ENCODE data around the gene ZCCHC14. TPM values are rescaled to one million over a fixed set of nuclear protein-coding genes. Genes with fewer than 3 reads are reported as not detected.

The ZCCHC14 gene
- total RNA-seq, 2 experiments from 2014 or later = 16.4 to 18.3 TPM

DNA sequence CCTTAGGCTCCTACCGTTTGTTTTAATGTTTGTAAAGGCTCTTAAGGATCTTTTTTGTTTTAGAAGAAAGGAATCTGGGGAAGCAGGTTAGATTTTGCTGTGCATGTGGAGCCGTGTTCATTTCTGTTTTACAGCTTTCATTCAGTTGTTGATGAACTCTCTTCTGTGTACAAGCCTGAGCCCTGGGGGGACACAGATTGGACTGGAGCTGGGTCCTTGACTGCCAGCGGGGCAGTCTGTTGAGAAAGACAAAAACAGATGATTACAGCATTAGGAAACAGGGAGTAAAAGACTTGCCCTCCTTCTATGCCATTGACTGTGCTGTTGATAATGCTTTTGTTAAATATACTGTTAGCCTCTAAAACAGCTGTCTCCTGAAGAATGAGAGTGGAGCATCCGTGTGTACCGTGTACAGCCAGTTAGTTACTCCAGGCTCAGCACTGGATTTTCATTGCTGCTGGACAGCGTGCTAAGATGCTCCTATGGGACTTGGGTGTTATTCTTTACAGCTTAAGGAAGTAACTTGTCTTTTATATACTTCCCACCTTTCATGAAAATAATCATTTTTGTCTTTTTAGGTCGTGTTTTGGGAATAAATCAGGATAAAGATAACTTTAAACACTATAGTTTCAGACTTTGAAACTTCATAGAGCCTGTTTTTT is 97.5 kb downstream of the ZCCHC14 start:
- Mint-ChIP-seq H3K27ac (peak overlapping the region; percentile 24), H3K27me3 (no peaks in the 10 kb centered on the region), H3K9me3 (no peaks in the 10 kb centered on the region), H3K4me3 (peak overlapping the region; percentile 51), H3K4me1 (ENCODE audit: low read depth) (peaks cover 44% of the 10 kb centered on the region), H3K36me3 (ENCODE audit: low read depth) (peaks cover 51% of the 10 kb centered on the region)
- no peak for DNase-seq
- Histone ChIP-seq H3K9me3 (ENCODE audit: control insufficient read depth in 1 of 2, insufficient read depth in 1 of 2, low read length in 2 of 2) (no peaks in the 10 kb centered on the region), H3K4me1 (ENCODE audit: insufficient read depth, low read length) (peaks cover 35% of the 10 kb centered on the region), H3K27me3 (ENCODE audit: control insufficient read depth in 1 of 2, insufficient read depth in 2 of 2, low read length in 2 of 2) (no peaks in the 10 kb centered on the region), H3K27ac (ENCODE audit: low read depth in 1 of 2, low read length in 2 of 2) (no peak overlapping the region), H3K4me3 (ENCODE audit: low read length) (no peak overlapping the region), H3K36me3 (ENCODE audit: insufficient read depth, low read length) (peaks cover 21% of the 10 kb centered on the region)
- intact Hi-C loops (cut with DNase I, micrococcal nuclease) = loop anchor here (2.0 to 5.0 kb wide), 3 partner anchors 71 to 242 kb away; partner anchors contain the start of gene C16orf95 (in 1 of the 2)
- no peak for ATAC-seq (ENCODE audit: poor library complexity)
- TF ChIP-seq, protein P1, sequence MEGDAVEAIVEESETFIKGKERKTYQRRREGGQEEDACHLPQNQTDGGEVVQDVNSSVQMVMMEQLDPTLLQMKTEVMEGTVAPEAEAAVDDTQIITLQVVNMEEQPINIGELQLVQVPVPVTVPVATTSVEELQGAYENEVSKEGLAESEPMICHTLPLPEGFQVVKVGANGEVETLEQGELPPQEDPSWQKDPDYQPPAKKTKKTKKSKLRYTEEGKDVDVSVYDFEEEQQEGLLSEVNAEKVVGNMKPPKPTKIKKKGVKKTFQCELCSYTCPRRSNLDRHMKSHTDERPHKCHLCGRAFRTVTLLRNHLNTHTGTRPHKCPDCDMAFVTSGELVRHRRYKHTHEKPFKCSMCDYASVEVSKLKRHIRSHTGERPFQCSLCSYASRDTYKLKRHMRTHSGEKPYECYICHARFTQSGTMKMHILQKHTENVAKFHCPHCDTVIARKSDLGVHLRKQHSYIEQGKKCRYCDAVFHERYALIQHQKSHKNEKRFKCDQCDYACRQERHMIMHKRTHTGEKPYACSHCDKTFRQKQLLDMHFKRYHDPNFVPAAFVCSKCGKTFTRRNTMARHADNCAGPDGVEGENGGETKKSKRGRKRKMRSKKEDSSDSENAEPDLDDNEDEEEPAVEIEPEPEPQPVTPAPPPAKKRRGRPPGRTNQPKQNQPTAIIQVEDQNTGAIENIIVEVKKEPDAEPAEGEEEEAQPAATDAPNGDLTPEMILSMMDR (IDR thresholded peaks at IDR 0.05) = no peak
- POLR2A ChIA-PET = interaction anchor here (1.3 to 5.4 kb wide), 2 partner anchors 12 to 78 kb away, joined by 6 to 99 read pairs; partner anchors contain the start of genes C16orf95 and FBXO31
- CTCF ChIA-PET = interaction anchor here (0.8 to 2.1 kb wide), 2 partner anchors 12 to 370 kb away, joined by 3 to 36 read pairs; partner anchors contain the start of genes FBXO31 and KLHDC4

DNA sequence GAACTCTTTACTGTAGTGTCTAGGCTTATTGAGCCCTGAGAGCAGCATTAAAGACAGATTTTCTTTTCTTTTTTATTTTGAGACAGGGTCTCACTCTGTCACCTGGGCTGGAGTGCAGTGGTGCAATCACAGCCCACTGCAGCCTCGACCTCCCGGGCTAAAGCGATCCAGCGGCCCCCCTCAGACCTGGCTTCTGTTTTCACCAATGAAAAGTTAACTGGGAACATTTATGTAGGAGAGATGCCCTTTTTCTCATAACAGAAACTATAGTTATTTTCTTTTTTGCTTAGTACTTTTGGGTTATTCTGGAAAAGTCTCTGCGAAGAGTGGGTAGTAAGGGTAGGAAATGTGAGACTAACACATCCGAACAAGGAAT is 99.2 kb downstream of the ZCCHC14 start:
- H3K27me3 Mint-ChIP-seq = no peaks in the 10 kb centered on the region
- ATAC-seq (ENCODE audit: poor library complexity) = no peak
- TF ChIP-seq, protein P1 (IDR thresholded peaks at IDR 0.05) = no peak
- H3K4me1 ChIP-seq (ENCODE audit: insufficient read depth, low read length) = peaks cover 35% of the 10 kb centered on the region
- peaks cover 36% of the 10 kb centered on the region for H3K36me3 Mint-ChIP-seq (ENCODE audit: low read depth)
- H3K27ac ChIP-seq (ENCODE audit: low read depth in 1 of 2, low read length in 2 of 2) = peak overlapping the region in 1 of 2 donors; percentile 57
- H3K4me3 ChIP-seq (ENCODE audit: low read length) = peak overlapping the region; percentile 84
- H3K9me3 Mint-ChIP-seq = no peaks in the 10 kb centered on the region
- ChIA-PET POLR2A (interaction anchor here (0.6 to 5.4 kb wide), 4 partner anchors 11 to 372 kb away, joined by 3 to 99 read pairs (median 7); partner anchors contain the start of genes C16orf95, FBXO31 and KLHDC4), CTCF (interaction anchor here (0.8 to 2.1 kb wide), 3 partner anchors 8 to 243 kb away, joined by 3 to 36 read pairs (median 4); partner anchors contain the start of gene FBXO31)
- intact Hi-C loops (cut with DNase I, micrococcal nuclease) = loop anchor here (1.0 to 5.0 kb wide), 6 partner anchors 69 to 559 kb away; partner anchors contain the start of genes BANP (in 1 of the 2), C16orf95 (in 1 of the 2), KLHDC4 (in 1 of the 2) and ZCCHC14 (in 1 of the 2)
- H3K4me3 Mint-ChIP-seq = peak overlapping the region; percentile 95
- H3K4me1 Mint-ChIP-seq (ENCODE audit: low read depth) = peaks cover 50% of the 10 kb centered on the region
- H3K27ac Mint-ChIP-seq = peak overlapping the region; percentile 90
- no peaks in the 10 kb centered on the region for H3K9me3 ChIP-seq (ENCODE audit: control insufficient read depth in 1 of 2, insufficient read depth in 1 of 2, low read length in 2 of 2)
- H3K27me3 ChIP-seq (ENCODE audit: control insufficient read depth in 1 of 2, insufficient read depth in 2 of 2, low read length in 2 of 2) = no peaks in the 10 kb centered on the region
- peaks cover 11% of the 10 kb centered on the region for H3K36me3 ChIP-seq (ENCODE audit: insufficient read depth, low read length)
- no peak for DNase-seq

DNA sequence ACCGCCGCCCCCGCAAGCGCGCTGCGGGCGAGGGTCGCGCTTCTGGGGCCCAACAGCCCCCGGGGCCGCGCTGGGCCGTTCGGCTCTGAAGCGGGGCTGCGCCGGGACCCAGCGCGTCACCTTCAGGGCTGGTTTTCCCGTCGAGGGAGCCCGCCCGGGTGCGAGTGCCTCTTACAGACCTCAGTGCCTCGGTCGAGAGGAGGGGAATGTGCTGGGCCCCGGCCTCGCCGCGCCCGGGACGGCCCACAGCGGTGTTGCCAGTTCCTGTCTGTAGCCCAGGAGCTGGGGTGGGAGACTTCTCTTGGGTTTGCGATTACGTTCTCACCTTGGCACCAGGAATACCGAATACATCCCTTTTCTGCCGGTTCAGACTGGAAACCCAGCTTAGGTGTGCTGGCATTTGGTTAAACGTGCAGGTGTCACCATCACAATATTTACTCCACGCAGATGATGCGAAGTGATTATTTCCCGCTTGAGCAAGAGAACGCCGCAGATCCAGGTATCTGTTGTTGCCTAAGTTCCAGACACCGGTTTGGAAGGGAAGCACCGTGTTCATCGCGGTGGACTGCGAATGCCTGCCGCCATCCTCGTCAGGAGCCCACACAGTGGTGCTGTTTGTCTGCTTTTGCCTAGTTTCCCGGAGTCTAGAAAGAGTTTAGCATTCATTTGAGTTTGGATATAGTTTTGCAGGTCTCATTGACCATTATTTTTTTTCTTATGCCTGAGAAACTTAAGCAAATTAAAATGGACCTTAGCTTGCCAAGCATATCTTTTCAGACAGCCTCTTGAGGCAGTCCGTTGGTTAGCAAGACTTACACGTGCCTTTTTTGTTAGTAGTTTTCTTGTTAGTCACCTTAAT is 99.8 kb downstream of the ZCCHC14 start:
- peaks cover 53% of the 10 kb centered on the region for H3K4me1 Mint-ChIP-seq (ENCODE audit: low read depth)
- H3K4me3 ChIP-seq (ENCODE audit: low read length) = peak overlapping the region; percentile 84
- H3K9me3 ChIP-seq (ENCODE audit: control insufficient read depth in 1 of 2, insufficient read depth in 1 of 2, low read length in 2 of 2) = no peaks in the 10 kb centered on the region
- peaks cover 41% of the 10 kb centered on the region for H3K4me1 ChIP-seq (ENCODE audit: insufficient read depth, low read length)
- ATAC-seq (ENCODE audit: poor library complexity) = no peak
- no peaks in the 10 kb centered on the region for H3K9me3 Mint-ChIP-seq
- ChIA-PET CTCF (interaction anchor here (0.8 kb wide), 1 partner anchor 243 kb away, joined by 3 read pairs; no protein-coding TSS in a partner anchor), POLR2A (interaction anchor here (0.6 to 5.4 kb wide), 5 partner anchors 10 to 373 kb away, joined by 3 to 99 read pairs (median 6); partner anchors contain the start of genes C16orf95, FBXO31 and KLHDC4)
- no peaks in the 10 kb centered on the region for H3K27me3 Mint-ChIP-seq
- peaks cover 37% of the 10 kb centered on the region for H3K36me3 Mint-ChIP-seq (ENCODE audit: low read depth)
- H3K27ac ChIP-seq (ENCODE audit: low read depth in 1 of 2, low read length in 2 of 2) = peak overlapping the region; percentile 52 to 57
- TF ChIP-seq, protein P1 (IDR thresholded peaks at IDR 0.05) = no peak
- H3K27me3 ChIP-seq (ENCODE audit: control insufficient read depth in 1 of 2, insufficient read depth in 2 of 2, low read length in 2 of 2) = no peaks in the 10 kb centered on the region
- DNase-seq = peak in 11 of 14 experiments; percentile 17 to 63 (median 33)
- peaks cover 7% of the 10 kb centered on the region for H3K36me3 ChIP-seq (ENCODE audit: insufficient read depth, low read length)
- intact Hi-C loops (cut with DNase I, micrococcal nuclease) = loop anchor here (1.0 to 5.0 kb wide), 7 partner anchors 10 to 559 kb away; partner anchors contain the start of genes ZCCHC14 (in 2 of the 2), BANP (in 1 of the 2), C16orf95 (in 1 of the 2) and FBXO31 (in 1 of the 2)
- H3K27ac Mint-ChIP-seq = peak overlapping the region; percentile 90
- H3K4me3 Mint-ChIP-seq = peak overlapping the region; percentile 95

Measured in CD4-positive, alpha-beta T cell (primary cell).